Panc1 (cell line): Measurements from ENCODE around the gene TMEM269. TPM values are rescaled to one million over a fixed set of nuclear protein-coding genes. Genes with fewer than 3 reads are reported as not detected.
A peak's percentile ranks its signal among the peaks of the same experiment; 100 is the strongest.

Experiments used
- ATAC-seq: fragments of 200-7000 bp; cut with Tn5 transposase; 2 replicates; pipeline ENCODE4 v1.9.1; 2020; ENCODE audit warnings: mild to moderate bottlenecking, moderate library complexity
- BruUV-seq: library from RNA; stranded (reverse); fragments of 400-500 nt; replicated peaks from 2 replicates; lab custom pipeline; 2021; lab: Mats Ljungman, UMichigan
- CTCF ChIA-PET: fragments of 300-600 bp; sonication (Branson Sonifier 250); formaldehyde crosslinking; loops from one replicate; lab custom pipeline; 2022; ENCODE audit warnings: antibody characterized with exemption; lab: Charles Lee
- POLR2A ChIA-PET: fragments of 300-600 bp; sonication (Branson Sonifier 250); formaldehyde crosslinking; loops from one replicate; lab custom pipeline; 2022; ENCODE audit warnings: antibody characterized with exemption; lab: Charles Lee
- DNase-seq: peaks from one replicate; pipeline ENCODE4 v3.0.0-alpha.2; 2010; ENCODE audit warnings: low read depth, low spot score
- H3K27ac ChIP-seq: 2 replicates; pipeline ENCODE4 v1.5.1; 2011; ENCODE audit warnings: mild to moderate bottlenecking, low read length, inconsistent platforms
- H3K27me3 ChIP-seq: fragments of 200-500 bp; sonication (Bioruptor generic); 2 replicates; pipeline ENCODE4 v1.6.0; 2014; ENCODE audit warnings: low read length, inconsistent platforms; ENCODE audit not compliant: control insufficient read depth, insufficient read depth
- H3K36me3 ChIP-seq: fragments of 200-500 bp; sonication (Bioruptor generic); 2 replicates; pipeline ENCODE4 v1.5.1; 2014; ENCODE audit warnings: inconsistent platforms, mild to moderate bottlenecking, low read length, moderate library complexity; ENCODE audit not compliant: control insufficient read depth, insufficient read depth
- H3K4me1 ChIP-seq: 2 replicates; pipeline ENCODE4 v1.5.1; 2011; ENCODE audit warnings: inconsistent platforms, mild to moderate bottlenecking, low read length, moderate library complexity; ENCODE audit not compliant: control insufficient read depth, insufficient read depth
- H3K4me3 ChIP-seq, 2 experiments: 2 replicates each; pipeline ENCODE4 v1.5.1; 2011 to 2012; ENCODE audit warnings: low read depth in 2 of 2, low read length in 2 of 2, mild to moderate bottlenecking in 2 of 2, inconsistent platforms in 1 of 2, moderate library complexity in 1 of 2
- H3K9me3 ChIP-seq: fragments of 200-500 bp; sonication (Bioruptor generic); 2 replicates; pipeline ENCODE4 v1.5.1; 2014; ENCODE audit warnings: low read depth, mild to moderate bottlenecking, inconsistent platforms, low read length, moderate library complexity; ENCODE audit not compliant: control insufficient read depth, insufficient read depth
- CTCF ChIP-seq: fragments of 450-650 bp; IDR thresholded peaks from 2 replicates; pipeline ENCODE4 v1.5.1; 2017; ENCODE audit warnings: mild to moderate bottlenecking
- POLR2AphosphoS5 ChIP-seq: IDR thresholded peaks from 2 replicates; pipeline ENCODE4 v1.6.1; 2012; ENCODE audit warnings: mild to moderate bottlenecking, low read depth, low read length, moderate library complexity
- REST ChIP-seq, 2 experiments: IDR thresholded peaks; 2 replicates each; pipeline ENCODE4 v1.6.1; 2011 to 2012; ENCODE audit warnings: low read depth in 2 of 2, control low read depth in 1 of 2, low read length in 1 of 2, mild to moderate bottlenecking in 1 of 2, moderate library complexity in 1 of 2; ENCODE audit not compliant: insufficient read depth in 1 of 2
- SIN3A ChIP-seq: IDR thresholded peaks from 2 replicates; pipeline ENCODE4 v1.6.1; 2012; ENCODE audit warnings: low read depth, mild to moderate bottlenecking, low read length, moderate library complexity, borderline replicate concordance; ENCODE audit not compliant: insufficient read depth
- TCF7L2 ChIP-seq: IDR thresholded peaks from 2 replicates; pipeline ENCODE4 v1.6.1; 2011; ENCODE audit warnings: mild to moderate bottlenecking, low read depth, low read length, inconsistent platforms
- in situ Hi-C: cut with HindIII; loops from 2 replicates; pipeline ENCODE4 v1.10.0; 2016; ENCODE audit warnings: low sequenced_read_pairs, low pct_unique_long_range_greater_than_20kb
- intact Hi-C: fragments of 100-400 bp; cut with micrococcal nuclease; formaldehyde crosslinking; loops from one replicate; pipeline ENCODE4 v1.10.0; 2022; ENCODE audit not compliant: unreplicated experiment
- total RNA-seq: library from RNA; stranded (reverse); gene quantifications from one replicate; pipeline ENCODE4 v1.2.1, GENCODE V29; 2021; ENCODE audit not compliant: unreplicated experiment

TMEM269 gene
- total RNA-seq, 1 experiment from 2014 or later, result 0.13 TPM

DNA sequence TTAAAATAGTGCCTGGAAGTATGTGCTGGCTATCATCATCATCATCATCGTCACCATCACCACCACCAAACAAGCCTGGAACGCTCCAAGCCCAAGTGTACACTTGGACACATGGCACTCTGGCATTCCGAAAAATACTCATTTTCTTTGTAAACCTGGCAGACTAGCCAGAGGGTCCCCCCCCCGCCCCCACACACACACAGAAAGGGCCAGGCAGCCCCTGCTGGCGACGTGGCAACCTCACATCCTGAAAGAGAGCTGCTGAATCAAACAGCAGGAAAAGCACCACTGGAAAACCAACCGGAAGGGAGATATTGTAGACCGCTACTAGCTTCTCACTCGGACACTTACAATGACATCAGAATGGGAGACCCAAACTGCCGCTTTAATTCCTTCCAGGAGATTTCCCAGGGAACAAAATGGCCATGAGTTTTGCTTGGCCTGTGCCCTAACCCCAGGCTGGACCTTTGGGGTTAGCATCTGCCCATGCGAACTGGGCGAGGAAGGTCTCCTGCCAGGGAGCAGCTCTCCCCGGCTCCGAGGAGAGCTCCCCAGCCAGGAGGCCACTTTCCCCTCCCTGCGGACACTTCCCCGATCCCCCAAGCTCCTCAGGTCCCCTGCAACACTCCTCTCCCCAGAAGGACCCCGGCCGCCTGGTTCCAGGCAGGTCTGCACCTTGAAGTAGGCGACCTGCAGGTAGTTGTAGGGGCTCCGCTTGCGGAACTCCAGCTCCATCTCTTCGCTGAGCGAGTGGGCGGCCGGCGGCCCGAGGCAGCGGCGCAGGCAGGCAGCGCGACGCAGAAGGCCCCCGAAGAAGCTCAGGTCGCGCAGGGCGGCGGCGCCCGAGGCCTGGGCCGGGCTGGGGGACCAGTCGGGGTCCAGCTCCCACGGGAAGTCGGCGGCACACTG, 18.7 kb upstream of the TMEM269 start:
- ChIA-PET POLR2A (interaction anchor here (0.6 kb wide), 1 partner anchor 879 kb away, joined by 3 read pairs; no protein-coding TSS in a partner anchor), CTCF (interaction anchor here (0.6 to 1.6 kb wide), 21 partner anchors 9 to 1219 kb away, joined by 3 to 12 read pairs (median 5); no protein-coding TSS in a partner anchor)
- ATAC-seq (peak; percentile 52), DNase-seq (no peak)
- Histone ChIP-seq H3K4me1 (peaks cover 17% of the 10 kb centered on the region), H3K4me3 (peak overlapping the region; percentile 90 to 99), H3K27me3 (no peaks in the 10 kb centered on the region), H3K27ac (peak overlapping the region; percentile 60), H3K9me3 (no peaks in the 10 kb centered on the region), H3K36me3 (no peaks in the 10 kb centered on the region; the same call in 1 of the 2 replicates)
- BruUV-seq, result TSS peak; percentile 87
- TF ChIP-seq SIN3A (0 out of 2 replicates have a peak, but pooled peaks have one; percentile 49), CTCF (peak; percentile 71), REST (IDR thresholded peaks at IDR 0.05; ENCODE audit: insufficient read depth in 1 of 2, low read depth in 2 of 2, low read length in 1 of 2) (no peak)
- in situ Hi-C loops (no loop called here), intact Hi-C loops (no loop called here)

- peak; percentile 97 for DNase-seq
- H3K4me1 ChIP-seq, result peaks cover 17% of the 10 kb centered on the region
- ChIA-PET POLR2A (interaction anchor here (0.6 to 0.7 kb wide), 2 partner anchors 731 to 880 kb away, joined by 3 to 6 read pairs; no protein-coding TSS in a partner anchor), CTCF (interaction anchor here (0.6 to 1.6 kb wide), 6 partner anchors 11 to 307 kb away, joined by 3 to 4 read pairs (median 3); no protein-coding TSS in a partner anchor)
- no peaks in the 10 kb centered on the region for H3K9me3 ChIP-seq
- H3K36me3 ChIP-seq, result no peaks in the 10 kb centered on the region; the same call in 1 of the 2 replicates
- ATAC-seq, result peak; percentile 96
- peak; percentile 87 for TF ChIP-seq POLR2AphosphoS5
- TF ChIP-seq REST (IDR thresholded peaks at IDR 0.05; ENCODE audit: insufficient read depth in 1 of 2, low read depth in 2 of 2, low read length in 1 of 2), result no peak
- peak; percentile 48; the same call in 1 of the 2 replicates for TF ChIP-seq SIN3A
- TF ChIP-seq TCF7L2, result no peak
- intact Hi-C loops (no loop called here), in situ Hi-C loops (no loop called here)
- BruUV-seq, result no TSS peak
- H3K27ac ChIP-seq, result peak within 1 kb of the TSS; percentile 88
- H3K4me3 ChIP-seq, result peak within 1 kb of the TSS; percentile 90 to 99
- no peaks in the 10 kb centered on the region for H3K27me3 ChIP-seq
Measured at GRCh38 chr1:42766741-42767509, 17.9 kb upstream of the TMEM269 start, which contains the start of the genes C1orf50 and P3H1. C1orf50 (plus strand) TSS chr1:42767249; CDS start chr1:42767312, 63 bp downstream. P3H1 (minus strand) TSS chr1:42767028; CDS start chr1:42766971, 57 bp downstream.
